Stimulated activated CD4-positive, alpha-beta T cell treated with anti-CD3 and anti-CD28 coated beads, Interleukin-1b, Interleukin-23, amount 100 ng/mL, for 24 hours (primary cell): Measurements from ENCODE around the gene GPHB5.
"Not testable (repeated sequence)": the region's sequence is repeated elsewhere in the genome, so short reads cannot be mapped to it uniquely, and the experiment has no call there.

ENCODE experiments used
- DNase-seq, 4 experiments: peaks; one replicate each; pipeline ENCODE4 v3.0.0-alpha.2; 2020; ENCODE audit warnings: low read depth in 4 of 4, low spot score in 1 of 4

Gene GPHB5, protein sequence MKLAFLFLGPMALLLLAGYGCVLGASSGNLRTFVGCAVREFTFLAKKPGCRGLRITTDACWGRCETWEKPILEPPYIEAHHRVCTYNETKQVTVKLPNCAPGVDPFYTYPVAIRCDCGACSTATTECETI

DNA sequence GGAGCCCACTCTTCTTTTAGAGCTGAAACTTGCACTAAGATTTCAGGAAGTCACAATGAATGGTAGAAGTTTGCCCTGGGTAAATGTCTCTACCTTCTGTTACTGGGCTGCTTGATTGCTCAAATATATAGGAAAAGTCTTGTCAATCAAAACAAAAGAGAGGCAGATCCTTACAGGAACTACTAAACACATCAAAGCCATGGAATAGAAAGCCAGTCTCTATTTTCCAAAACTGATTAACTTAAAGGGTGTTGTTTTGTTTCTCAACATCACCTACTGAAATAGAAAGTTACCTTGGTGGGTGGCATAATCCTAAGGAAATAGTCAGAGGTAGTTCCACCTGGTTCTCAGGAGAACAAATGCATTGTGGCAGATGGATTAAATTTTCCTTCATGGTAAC is at the start of gene GPHB5:
Gene GPHB5 (minus strand): TSS at position 101 of the 400 bp plus-strand sequence. CDS start 1,086 bp downstream, outside the sequence.
- no peak for DNase-seq

DNA sequence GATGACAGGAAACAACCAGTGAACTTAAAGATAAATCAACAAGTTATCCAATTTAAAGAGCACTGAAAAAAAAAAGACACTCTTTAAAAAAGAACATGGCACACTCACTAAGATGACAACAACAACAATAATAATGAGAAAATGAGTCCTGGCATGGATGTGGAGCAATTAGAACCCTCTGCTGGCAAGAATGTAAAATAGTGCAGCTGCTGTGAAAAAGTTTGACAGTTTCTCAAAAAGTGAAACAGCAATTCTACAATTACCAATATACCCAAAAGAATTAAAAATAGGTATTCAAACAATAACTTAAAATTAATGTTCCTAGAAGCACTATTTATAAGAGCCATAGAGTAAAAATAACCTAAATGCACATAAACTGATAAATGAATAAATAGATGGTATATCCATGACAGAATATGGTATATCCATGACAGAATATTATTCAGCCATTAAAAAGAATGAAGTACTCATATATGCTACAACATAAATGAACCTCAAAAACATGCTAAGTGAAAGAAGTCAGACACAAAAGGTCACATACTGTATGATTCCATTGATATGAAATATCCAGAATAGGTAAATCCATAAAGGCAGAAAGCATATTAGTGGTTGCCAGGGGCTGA is 49.1 kb upstream of the GPHB5 start:
- no peak for DNase-seq

DNA sequence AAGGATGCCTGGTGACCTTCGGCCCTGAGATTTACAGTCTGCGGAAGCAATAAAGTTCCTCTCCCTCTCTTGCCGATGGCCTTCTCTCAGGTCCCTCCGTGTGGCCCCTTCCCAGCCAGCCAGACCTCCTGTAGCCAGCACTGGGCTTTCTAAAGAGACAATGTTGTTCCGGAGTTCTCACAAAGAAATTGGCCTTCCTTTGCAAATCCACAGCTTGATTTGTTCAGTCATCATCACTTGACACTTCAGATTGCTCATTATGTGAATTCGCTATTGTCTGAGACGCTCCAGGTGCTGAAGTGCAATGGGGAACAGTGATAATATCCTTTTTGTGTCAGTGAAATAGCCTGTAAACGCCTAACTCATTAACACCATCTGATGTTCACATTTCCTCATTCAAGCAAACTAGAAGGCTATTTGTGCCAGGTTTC is 43.7 kb upstream of the GPHB5 start:
- DNase-seq: no peak

DNA sequence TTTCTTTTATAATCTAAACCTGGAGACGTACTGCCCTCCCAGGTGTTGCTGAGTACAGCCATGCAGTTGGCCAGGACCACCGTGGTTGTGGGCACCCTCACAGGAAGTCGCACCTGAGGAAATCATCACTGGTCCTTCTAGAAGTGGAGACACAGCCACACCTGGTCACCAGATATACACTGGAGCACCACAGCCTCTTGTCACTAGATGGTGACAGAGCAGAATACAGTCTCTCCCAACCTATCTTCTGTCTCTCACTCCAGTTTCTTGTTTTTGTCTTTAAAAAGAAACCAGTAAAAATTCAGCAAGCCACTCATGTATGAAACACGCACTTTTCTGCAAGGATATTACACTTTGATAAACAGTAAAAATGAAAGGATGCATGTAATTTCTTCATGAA is 43.1 kb upstream of the GPHB5 start:
- no peak for DNase-seq

DNA sequence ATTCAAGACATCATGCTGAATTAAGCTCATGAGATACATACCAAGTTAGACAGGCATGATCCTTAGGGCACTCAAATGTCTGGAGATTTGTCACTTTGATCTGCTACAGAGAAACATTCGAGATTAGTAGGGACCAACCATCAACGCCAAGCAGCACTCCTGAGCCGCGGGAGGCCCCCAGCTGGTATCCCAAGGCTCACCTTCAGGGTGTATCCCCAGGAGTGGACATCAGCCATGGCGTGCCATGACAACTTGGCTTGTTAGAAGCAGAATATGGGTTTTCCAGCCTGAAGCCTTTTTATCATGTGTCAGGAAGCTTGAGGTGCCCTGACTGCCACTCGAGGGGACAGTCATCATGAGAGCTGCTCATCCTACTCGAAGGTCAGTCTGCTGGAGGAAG is 39.1 kb upstream of the GPHB5 start:
- no peak for DNase-seq

DNA sequence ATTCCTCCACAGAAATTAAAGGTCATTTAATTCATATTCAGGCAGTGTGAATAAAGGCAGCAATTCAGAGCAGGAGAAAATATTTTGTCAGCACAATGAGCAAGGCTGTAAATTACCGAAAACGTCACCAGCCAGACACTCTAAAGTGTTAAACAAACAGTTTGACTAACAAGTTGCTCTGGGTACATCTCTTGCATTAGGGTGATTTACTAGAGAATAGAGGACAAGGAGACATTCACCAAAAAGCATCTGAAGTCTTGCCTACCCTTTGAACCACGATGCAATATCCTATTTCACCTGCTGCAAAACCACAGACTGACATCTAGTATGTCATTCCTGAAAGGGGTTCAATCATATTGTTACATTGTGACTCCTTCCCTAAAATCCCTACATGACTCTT is 27.1 kb upstream of the GPHB5 start:
- DNase-seq: no peak

DNA sequence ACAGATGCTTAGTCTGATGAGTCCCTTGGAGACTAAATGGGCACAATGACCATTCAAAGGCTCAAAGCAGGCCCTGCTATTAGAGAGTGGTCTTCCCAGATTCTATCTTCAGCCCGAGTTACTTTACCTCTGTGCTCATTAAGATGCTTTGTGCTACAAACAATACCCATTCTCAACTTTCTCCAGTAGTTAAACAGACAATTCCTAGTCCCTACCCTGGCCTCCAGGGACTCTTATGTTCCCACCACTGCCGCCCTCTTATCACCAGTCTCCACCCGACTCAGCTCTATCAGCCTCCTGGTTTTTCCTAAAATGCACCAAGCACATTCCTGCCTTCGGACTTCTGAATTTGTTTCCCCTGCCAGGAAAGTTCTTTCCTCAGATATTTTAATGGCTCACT is 25.6 kb upstream of the GPHB5 start:
- no peak for DNase-seq

DNA sequence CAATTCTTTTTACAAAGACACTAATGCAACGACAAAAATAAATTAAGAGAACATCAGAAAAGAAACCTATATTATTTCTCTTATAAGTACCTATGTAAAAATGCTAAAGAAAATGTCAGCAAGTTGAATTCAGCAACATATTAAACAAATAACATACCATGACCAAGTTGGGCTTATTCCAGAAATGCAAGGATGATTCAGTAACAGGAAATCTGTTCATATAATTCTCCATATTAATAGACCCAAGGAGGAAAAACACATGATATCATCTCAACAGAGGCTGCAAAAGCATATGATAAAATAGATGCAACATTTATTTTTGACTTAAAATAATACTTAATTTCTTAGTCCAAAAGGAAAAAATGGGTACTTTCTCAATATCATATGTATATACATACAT is 25.1 kb upstream of the GPHB5 start:
- DNase-seq: no peak

DNA sequence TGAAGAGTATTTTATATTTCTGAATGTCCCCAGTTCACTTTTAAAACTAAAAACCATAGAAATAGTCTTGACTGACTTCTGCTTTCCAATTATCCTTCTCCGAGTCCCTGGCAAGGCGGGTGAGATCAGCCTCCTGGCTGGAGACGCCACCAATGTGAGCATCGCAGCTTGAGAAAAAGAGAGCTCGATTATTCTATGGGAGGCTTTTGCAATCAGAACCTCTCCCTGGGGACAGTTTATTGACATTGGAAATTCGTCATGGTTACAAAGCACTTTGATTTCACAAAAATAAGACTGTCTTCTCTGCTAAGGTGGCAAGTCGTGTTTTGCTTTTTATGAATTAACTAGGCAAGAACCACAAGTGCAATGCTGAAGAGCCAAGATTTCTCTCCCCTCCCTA is 23.6 kb upstream of the GPHB5 start:
- no peak for DNase-seq

DNA sequence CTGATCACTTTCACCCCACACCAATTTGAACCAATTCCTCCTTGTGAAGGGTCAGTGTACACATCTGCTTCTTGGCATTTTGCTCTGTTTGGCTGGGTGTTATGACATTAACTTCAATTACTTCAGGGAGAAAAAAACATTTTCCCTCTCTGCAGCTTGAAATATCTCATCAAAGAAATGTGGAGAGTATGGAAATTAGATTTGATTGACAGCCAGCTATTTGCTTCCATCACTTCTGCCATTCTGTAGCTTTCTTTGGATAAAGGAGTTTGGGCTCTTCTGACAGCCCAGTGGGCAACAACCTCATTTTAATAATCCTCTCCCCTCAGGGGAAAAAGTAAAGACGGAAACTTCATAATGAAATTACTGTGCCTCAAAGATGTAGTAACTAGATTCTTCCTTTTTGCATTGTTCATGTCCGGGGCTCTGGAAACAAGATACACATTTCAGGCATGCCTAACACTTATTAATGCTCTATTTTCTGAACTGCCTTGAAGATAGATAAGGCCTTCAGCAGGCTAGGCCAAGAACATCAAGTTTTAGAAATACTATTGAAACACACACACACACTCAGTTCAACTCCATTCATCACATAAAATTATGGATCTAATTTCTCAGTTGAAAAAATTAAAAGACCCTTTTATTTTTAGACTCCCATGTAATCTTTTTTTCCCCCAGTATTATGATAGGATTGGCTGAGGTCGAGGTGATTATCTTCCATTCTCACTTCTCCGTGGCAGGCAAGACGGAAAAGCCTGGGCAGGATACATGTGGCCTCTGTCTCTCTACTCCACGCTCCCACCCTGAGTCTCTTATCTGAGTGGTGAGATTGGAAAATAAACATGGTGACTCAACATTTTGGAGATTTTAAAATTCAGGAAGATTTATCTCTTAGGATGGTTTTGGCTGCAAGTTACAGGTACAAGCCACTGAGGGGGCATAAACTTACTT is 10.3 kb upstream of the GPHB5 start:
- no peak for DNase-seq

DNA sequence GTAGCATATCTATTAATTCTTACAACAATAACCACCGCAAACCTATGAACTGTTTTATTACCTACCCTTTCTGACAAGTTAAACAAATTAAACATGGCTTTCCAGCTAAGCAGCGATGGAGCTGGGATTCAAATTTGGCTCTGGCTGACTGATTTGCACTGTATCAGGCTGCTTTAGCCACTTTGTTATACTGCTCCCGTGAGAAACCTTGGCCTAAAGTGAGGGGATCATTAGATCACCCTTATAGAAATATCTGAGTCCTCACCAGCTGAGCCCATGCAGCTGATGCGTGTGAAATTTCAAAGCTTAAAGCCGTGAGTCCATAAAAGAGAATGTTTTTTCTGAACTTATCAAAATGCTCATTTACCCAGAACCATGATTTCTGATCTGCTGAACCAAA is 8.1 kb upstream of the GPHB5 start:
- DNase-seq: no peak

DNA sequence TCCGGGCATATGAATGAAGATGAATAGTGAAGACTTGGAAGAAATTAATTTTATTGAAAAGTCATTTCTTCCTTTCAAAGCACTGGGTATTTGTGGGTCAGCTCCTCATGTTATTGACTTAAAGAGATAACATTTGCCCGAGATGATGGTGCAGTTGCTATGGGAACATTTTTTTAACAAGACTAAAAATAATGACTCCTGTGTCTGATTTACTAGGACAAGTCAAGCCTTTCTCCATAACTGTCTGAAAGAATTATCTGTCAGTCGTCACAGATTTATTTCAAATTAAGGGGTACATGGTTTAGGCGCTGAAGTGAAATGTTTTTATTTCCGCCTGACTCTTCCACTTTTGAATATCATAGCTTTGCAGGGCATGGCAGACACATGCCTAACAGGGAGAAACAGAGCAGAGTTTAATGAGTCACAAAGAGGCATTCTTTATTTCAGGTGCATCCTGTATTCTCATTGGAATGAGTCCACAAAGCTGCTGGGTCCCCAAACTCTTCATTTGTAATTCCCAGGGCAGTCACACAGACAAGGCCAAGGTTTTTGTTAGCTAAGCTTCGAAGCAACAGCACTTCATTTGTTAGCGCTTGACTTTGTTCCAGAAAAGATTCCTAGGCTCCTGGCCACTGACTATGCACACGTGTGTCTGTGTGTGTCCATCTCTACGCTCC is 4.3 kb upstream of the GPHB5 start:
- DNase-seq: no peak

DNA sequence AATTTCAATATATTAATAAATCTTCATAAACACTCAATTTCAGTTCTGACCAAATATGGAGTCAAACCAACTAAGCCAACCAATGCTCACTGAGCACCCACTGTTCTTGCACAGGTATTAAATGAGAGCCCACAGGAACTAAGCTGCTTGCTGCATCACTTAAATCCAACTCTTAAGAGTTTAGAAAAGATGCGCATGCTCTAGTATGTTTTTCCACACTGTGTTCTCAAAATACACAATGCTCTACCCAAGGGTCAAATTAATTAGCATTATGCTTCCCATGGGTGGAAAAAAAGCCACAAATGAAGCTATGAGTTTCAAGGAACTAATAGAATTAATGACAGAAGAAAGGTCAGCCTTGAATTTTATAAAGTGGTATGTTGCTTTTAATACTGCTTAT is 3.7 kb upstream of the GPHB5 start:
- DNase-seq: no peak

DNA sequence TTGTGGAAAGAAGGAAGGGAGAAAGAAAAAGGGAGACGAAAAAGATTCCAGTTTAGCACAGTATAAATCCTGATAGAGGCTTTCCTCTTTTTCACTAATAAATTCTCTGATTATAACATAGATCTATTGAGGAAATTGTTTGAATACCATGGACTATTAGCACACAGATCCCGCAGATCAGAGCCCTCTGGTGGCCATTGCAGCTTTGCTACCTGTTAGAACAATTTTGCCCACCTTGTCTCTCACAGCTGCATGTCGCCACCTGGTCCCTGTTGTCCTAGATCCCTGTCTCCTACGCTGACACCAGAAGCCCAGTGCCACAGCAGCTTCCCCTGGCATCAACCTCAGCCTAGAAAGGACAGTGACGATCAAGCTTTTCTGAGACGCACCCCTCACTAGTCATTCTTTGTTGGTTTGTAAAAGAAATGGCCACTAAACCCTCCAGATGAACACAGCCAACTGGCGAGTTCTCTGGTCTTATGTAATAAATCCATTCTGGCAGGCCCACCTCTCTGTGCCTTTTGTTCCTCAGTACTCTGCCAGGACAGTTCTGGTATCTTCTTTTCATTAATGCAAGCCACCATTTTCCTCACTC is 9.9 kb downstream of the GPHB5 start:
- DNase-seq: no peak

DNA sequence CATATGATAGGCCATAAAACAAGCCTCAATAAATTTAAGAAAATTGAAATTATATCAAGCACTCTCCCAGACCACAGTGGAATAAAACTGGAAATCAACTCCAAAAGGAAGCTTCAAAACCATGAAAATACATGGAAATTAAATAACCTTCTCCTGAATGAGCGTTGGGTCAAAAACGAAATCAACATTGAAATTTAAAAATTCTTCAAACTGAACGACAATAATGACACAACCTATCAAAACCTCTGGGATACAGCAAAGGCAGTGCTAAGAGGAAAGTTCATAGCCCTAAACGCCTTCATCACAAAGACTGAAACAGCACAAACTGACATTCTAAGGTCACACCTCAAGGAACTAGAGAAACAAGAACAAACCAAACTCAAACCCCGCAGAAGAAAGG is 14.3 kb downstream of the GPHB5 start:
- DNase-seq: not testable (repeated sequence)

DNA sequence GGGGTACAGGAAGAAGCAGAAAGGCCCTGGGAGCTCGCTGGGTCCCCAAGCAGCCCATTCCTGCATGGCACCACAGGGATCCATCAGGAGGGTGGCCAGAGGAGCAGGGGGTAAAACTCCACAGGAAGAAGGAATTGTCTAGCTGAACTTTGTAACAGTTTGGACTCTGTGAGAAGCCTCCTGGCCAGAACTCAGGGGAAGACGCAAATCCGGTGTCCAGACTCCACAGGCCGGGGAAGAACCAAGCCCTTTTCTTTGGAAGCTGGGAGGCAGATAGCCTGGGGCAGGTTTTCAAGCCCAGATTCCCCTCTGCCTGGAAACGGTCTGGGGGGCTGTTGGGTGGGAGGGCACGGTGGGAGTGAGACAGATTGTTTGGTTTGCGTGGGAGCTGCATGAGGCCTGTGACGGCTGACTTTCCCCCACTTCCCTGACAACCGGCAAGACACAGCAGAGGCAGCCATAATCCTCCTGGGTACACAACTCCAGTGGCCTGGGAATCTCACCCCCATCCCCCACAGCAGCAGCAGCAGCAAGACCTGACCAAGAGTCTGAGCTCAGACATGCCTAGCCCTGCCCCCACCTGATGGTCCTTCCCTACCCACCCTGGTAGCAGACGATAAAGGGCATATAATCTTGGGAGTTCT is 16.7 kb downstream of the GPHB5 start:
- no peak for DNase-seq

DNA sequence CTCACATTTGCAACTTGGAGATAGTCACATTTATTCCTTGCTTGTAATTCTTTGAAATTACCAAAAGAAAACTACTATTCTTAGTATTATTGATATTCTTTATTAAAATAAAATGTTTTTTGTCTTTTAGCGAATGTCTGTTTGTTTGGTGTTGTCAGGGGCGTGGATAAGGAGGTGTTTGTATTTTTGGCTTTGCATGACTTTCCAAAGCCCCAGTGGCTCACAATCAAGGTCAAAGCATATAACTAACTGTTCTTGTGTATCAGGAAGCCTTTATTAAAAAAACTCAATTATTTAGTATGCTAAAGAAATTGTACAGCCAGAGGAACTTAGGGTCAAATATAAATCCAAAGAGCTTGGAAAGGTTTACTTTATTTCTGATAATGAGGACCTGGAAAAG is 17.9 kb downstream of the GPHB5 start:
- DNase-seq: no peak

DNA sequence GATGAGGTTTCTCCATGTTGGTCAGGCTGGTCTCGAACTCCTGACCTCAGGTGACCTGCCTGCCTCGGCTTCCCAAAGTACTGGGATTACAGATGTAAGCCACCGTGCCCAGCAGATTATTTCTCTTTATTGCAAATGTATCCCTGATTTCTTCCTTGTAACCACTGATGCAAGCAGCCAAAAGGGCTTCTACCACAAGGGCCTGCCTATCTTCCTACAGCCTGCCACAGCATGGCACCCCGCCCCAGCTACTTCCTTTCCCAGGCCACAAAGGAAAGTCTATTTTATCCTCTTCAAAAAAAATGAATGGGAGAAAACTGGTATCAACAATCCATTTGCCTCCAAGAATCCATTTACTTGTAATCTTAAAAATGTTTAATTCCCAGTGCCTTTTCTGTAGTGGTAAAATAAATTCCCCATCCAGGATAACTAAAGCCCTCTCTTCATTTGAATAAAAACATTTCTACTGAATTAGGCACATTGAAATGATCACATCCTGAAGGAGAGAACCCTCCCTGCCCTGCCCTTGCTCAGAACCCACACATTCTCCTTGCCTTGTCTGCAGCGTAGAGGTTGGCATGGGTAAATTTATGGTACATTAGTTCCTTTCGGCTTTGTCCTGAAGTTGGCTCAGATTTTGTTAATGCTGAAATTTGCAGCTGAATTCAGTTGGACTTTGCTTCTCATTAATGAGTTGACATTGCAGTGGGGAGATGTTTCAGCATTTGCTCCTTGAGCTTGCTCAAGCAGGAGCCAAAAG is 19.2 kb downstream of the GPHB5 start:
- DNase-seq: no peak

DNA sequence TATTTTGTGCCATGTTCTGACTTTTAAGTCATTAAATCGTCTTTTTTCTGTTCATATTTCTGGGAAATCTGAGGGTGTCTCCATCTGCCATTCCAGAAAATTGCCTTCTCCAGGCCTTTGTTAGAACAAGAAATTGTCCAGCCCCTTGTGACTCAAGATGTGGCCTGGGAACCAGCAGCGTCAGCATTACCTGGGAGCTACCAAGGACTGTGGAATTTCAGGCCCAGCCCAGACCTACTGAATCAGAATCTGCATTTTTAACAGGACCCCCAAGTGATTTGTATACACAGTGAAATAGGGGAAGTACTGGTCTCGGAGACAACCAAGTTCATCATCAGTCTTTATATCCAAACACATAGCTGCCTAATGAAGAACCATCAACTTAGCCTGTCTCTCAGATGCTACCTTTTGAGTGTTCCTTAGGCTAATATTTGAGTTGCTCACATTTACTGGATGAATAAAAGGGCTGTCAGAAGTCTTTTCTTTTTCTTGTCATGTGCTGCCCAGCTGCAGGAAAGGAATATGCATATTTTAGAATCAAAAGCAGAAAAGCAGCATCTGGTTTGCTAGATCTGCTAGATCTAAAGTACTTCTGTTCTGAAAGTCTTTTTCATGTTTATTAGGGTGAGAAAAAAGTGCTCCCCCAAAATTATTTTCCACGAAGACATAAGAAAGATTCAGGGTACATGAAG is 21.2 kb downstream of the GPHB5 start:
- DNase-seq: no peak
